Caco-2 (cell line): ENCODE data around the gene DEDD2. TPM values are rescaled to one million over a fixed set of nuclear protein-coding genes. Genes with fewer than 3 reads are reported as not detected.

Source experiments
- BruUV-seq: library from RNA; stranded (reverse); fragments of 400-500 nt; replicated peaks from 2 replicates; lab custom pipeline; 2021; lab: Mats Ljungman, UMichigan
- CTCF ChIA-PET: fragments of 300-600 bp; sonication (Branson Sonifier 250); formaldehyde crosslinking; loops from one replicate; lab custom pipeline; 2022; ENCODE audit warnings: antibody characterized with exemption; lab: Charles Lee
- POLR2A ChIA-PET: fragments of 300-600 bp; sonication (Branson Sonifier 250); formaldehyde crosslinking; loops from one replicate; lab custom pipeline; 2022; ENCODE audit warnings: antibody characterized with exemption; lab: Charles Lee
- DNase-seq, 2 experiments: peaks; one replicate each; pipeline versions ENCODE4 v3.0.0 to v3.0.0-alpha.2; 2020 to 2022
- H3K27me3 ChIP-seq: replicated peaks from 2 replicates; pipeline ENCODE4 v1.6.0; 2011; ENCODE audit warnings: low read length; ENCODE audit not compliant: control insufficient read depth, insufficient read depth
- H3K36me3 ChIP-seq: 2 replicates; pipeline ENCODE4 v1.5.1; 2011; ENCODE audit warnings: low read length; ENCODE audit not compliant: control insufficient read depth, insufficient read depth
- H3K4me1 ChIP-seq: fragments of 250-450 bp; sonication (Bioruptor Pico); 2 replicates; pipeline ENCODE4 v1.5.1; 2020; ENCODE audit warnings: mild to moderate bottlenecking
- H3K4me3 ChIP-seq: 2 replicates; pipeline ENCODE4 v1.5.1; 2011; ENCODE audit warnings: low read depth, mild to moderate bottlenecking, control low read depth, low read length
- H3K9me3 ChIP-seq: fragments of 250-450 bp; sonication (Bioruptor Pico); 2 replicates; pipeline ENCODE4 v1.5.1; 2020; ENCODE audit warnings: mild to moderate bottlenecking, moderate library complexity
- H3K27ac Mint-ChIP-seq: one replicate; pipeline ENCODE4 v1.8.0; 2022; ENCODE audit warnings: mixed read lengths; ENCODE audit not compliant: unreplicated experiment
- H3K27me3 Mint-ChIP-seq: one replicate; pipeline ENCODE4 v1.8.0; 2022; ENCODE audit warnings: mixed read lengths; ENCODE audit not compliant: insufficient read depth, unreplicated experiment
- H3K36me3 Mint-ChIP-seq: one replicate; pipeline ENCODE4 v1.8.0; 2022; ENCODE audit warnings: mild to moderate bottlenecking, mixed read lengths; ENCODE audit not compliant: insufficient read depth, unreplicated experiment
- H3K4me1 Mint-ChIP-seq: one replicate; pipeline ENCODE4 v1.8.0; 2022; ENCODE audit warnings: low read depth, mixed read lengths; ENCODE audit not compliant: unreplicated experiment
- H3K4me3 Mint-ChIP-seq: one replicate; pipeline ENCODE4 v1.8.0; 2022; ENCODE audit warnings: mild to moderate bottlenecking, moderate library complexity, mixed read lengths; ENCODE audit not compliant: unreplicated experiment
- H3K9me3 Mint-ChIP-seq: one replicate; pipeline ENCODE4 v1.8.0; 2022; ENCODE audit warnings: mixed read lengths; ENCODE audit not compliant: unreplicated experiment
- CTCF ChIP-seq, 2 experiments: fragments of 200-600 bp in 1 of 2; IDR thresholded peaks; 1 replicate in 1 of 2; 2 replicates in 1 of 2; pipeline versions ENCODE4 v1.5.1 to v1.8.0; 2011 to 2022; ENCODE audit warnings: antibody characterized with exemption in 1 of 2, control low read depth in 1 of 2, inconsistent platforms in 1 of 2, low read depth in 1 of 2, low read length in 1 of 2, mild to moderate bottlenecking in 1 of 2, moderate library complexity in 1 of 2; ENCODE audit not compliant: insufficient read depth in 1 of 2, severe bottlenecking in 1 of 2, unreplicated experiment in 1 of 2
- intact Hi-C: fragments of 100-400 bp; cut with micrococcal nuclease; formaldehyde crosslinking; loops from one replicate; pipeline ENCODE4 v1.10.0; 2022; ENCODE audit not compliant: unreplicated experiment
- total RNA-seq: library from RNA; stranded (reverse); gene quantifications from 2 replicates; pipeline ENCODE4 v1.2.3, GENCODE V29; 2022

DEDD2 gene
- total RNA-seq, 1 experiment from 2014 or later: 31.2 TPM

DNA sequence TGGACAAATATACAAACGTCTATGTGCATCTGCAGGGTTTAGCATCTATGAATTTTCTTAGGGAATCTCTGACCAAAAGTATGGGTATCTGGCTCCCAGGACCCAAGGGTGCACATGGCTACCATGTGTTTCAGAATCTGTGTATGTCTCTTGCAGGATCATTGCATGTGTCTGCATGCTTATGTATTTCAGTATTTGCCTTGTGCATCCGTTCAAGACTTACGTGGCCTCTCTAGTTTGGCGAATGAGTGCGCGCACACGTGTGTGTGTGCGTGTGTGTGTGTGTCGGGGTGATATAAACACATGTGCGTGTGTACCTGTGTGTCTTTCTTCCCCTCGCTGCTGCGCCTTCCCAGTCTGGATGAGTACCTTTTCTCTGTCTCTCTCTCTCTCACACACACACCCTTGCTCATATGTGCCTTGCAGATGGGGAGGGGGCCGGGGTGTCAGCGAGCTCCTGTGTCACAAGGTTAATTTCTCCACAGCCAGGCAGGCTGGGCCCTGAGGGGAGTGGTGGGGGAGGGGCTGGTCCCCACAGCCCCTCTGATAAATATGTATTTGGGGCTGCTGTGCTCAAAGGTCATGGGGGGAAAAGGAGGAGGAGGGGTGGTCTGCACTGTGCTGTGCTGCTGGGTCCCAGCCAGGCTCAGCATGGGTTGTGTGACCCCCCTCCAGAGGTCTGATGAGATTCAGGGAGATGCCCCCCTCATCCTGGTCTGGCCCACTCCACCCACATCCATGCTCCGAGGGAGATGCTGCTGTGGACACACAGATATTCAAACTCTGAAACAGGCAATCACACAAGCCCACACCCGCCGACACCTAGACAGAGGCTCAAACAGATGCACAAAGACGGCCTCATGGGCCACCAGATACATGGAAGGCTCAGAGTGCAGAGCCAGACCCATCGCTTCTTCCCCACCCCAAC lies 47.7 kb downstream of the DEDD2 start:
- Mint-ChIP-seq H3K36me3 (no peaks in the 10 kb centered on the region), H3K4me1 (no peaks in the 10 kb centered on the region), H3K27ac (no peak overlapping the region), H3K9me3 (no peaks in the 10 kb centered on the region), H3K27me3 (peaks cover 6% of the 10 kb centered on the region), H3K4me3 (no peak overlapping the region)
- H3K4me1 ChIP-seq: no peaks in the 10 kb centered on the region
- BruUV-seq: no TSS peak
- intact Hi-C loops: no loop called here
- H3K9me3 ChIP-seq: no peaks in the 10 kb centered on the region
- ChIA-PET CTCF (no interaction called here), POLR2A (no interaction called here)
- no peak overlapping the region for H3K4me3 ChIP-seq
- DNase-seq: no peak
- H3K27me3 ChIP-seq: no peaks in the 10 kb centered on the region; the same call in 1 of the 2 replicates
- TF ChIP-seq CTCF (IDR thresholded peaks at IDR 0.05; ENCODE audit: insufficient read depth in 1 of 2, low read depth in 1 of 2, low read length in 1 of 2, severe bottlenecking in 1 of 2, unreplicated experiment in 1 of 2): no peak
- no peaks in the 10 kb centered on the region for H3K36me3 ChIP-seq

DNA sequence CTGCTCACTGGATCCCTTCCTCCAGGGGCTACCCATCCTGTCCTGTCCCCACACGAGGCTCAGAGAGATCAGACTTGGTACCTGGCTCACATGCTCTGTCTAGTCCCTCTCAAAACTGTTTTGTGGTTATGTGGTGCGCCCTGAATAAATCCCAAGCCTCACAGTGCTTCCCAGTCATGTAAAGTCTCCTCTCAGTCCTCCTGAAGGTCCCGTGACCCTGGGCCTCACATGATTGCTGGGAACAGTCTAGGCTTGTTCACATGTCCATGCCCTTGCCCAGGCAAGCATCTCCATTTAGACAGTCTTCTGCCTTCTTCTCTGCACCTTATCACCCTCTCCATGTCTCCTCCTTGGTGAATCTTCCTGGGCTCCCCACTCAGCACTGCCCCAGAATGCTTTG lies 49.3 kb downstream of the DEDD2 start:
- Histone ChIP-seq H3K9me3 (no peaks in the 10 kb centered on the region), H3K4me1 (no peaks in the 10 kb centered on the region), H3K36me3 (no peaks in the 10 kb centered on the region), H3K27me3 (no peaks in the 10 kb centered on the region; the same call in 1 of the 2 replicates), H3K4me3 (no peak overlapping the region)
- Mint-ChIP-seq H3K36me3 (no peaks in the 10 kb centered on the region), H3K9me3 (no peaks in the 10 kb centered on the region), H3K27ac (no peak overlapping the region), H3K4me1 (no peaks in the 10 kb centered on the region), H3K4me3 (no peak overlapping the region), H3K27me3 (peaks cover 4% of the 10 kb centered on the region)
- DNase-seq: no peak
- CTCF ChIA-PET: no interaction called here
- POLR2A ChIA-PET: no interaction called here
- intact Hi-C loops: no loop called here
- BruUV-seq: no TSS peak
- TF ChIP-seq CTCF (IDR thresholded peaks at IDR 0.05; ENCODE audit: insufficient read depth in 1 of 2, low read depth in 1 of 2, low read length in 1 of 2, severe bottlenecking in 1 of 2, unreplicated experiment in 1 of 2): no peak

DNA sequence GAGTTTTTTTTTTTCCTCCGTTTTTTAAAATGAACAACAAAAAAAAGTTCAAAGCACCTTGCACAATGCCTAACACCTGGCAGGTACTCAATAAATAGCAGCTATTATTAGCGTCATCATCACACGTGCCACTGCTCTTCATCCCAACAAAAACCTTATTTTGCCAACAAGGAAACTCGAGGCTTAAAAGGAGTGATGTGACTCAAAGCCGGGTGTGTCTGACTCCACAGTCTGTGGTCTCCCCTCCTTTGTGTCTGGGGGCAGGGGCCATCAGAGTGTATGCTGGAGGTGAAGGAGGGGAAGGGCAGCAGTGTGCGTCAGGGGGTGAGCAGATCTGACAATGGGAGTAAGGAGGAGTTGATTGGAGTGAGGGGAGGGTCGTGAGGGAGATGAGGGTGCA lies 51.2 kb downstream of the DEDD2 start:
- Mint-ChIP-seq H3K27me3 (peaks cover 10% of the 10 kb centered on the region), H3K9me3 (no peaks in the 10 kb centered on the region), H3K4me1 (no peaks in the 10 kb centered on the region), H3K27ac (no peak overlapping the region), H3K36me3 (no peaks in the 10 kb centered on the region), H3K4me3 (no peak overlapping the region)
- BruUV-seq: no TSS peak
- Histone ChIP-seq H3K4me3 (no peak overlapping the region), H3K9me3 (no peaks in the 10 kb centered on the region), H3K27me3 (no peaks in the 10 kb centered on the region; the same call in 1 of the 2 replicates), H3K4me1 (no peaks in the 10 kb centered on the region), H3K36me3 (no peaks in the 10 kb centered on the region)
- DNase-seq: no peak
- intact Hi-C loops: no loop called here
- CTCF ChIA-PET: no interaction called here
- no peak for TF ChIP-seq CTCF (IDR thresholded peaks at IDR 0.05; ENCODE audit: insufficient read depth in 1 of 2, low read depth in 1 of 2, low read length in 1 of 2, severe bottlenecking in 1 of 2, unreplicated experiment in 1 of 2)
- POLR2A ChIA-PET: no interaction called here
